Measurements from ENCODE around the gene TMEM74B. TPM values are rescaled to one million over a fixed set of nuclear protein-coding genes. Genes with fewer than 3 reads are reported as not detected.

Gene TMEM74B
- total RNA-seq, 1 donor from 2014 or later: 4.2 TPM

DNA sequence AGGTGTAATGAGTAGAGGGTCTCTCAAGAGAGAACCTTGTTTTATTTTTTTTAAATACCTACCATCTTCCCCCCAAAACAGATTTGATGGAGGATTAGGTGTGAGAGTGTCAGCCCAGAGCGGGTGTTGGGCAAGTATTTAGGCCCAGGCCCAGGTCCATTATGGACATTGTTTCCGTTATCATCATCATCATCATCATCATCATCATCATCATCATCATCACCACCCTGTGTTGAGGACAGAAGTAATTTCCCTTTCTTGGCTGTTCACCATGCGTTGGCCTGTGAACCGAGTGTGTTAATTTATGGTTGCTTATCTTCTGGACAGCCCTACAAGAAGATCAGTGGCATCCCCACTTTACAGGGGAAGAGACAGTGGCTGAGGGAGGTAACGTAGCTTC, 37.8 kb downstream of the TMEM74B start:
- intact Hi-C loops (cut with micrococcal nuclease): no loop called here
- H3K27ac ChIP-seq (replicated peaks): no peak overlapping the region
- no peak overlapping the region for H3K4me3 ChIP-seq
- H3K9me3 ChIP-seq (replicated peaks): no peaks in the 10 kb centered on the region
- no peak for DNase-seq
- H3K36me3 ChIP-seq: peaks cover 36% of the 10 kb centered on the region
- TF ChIP-seq, protein P1, sequence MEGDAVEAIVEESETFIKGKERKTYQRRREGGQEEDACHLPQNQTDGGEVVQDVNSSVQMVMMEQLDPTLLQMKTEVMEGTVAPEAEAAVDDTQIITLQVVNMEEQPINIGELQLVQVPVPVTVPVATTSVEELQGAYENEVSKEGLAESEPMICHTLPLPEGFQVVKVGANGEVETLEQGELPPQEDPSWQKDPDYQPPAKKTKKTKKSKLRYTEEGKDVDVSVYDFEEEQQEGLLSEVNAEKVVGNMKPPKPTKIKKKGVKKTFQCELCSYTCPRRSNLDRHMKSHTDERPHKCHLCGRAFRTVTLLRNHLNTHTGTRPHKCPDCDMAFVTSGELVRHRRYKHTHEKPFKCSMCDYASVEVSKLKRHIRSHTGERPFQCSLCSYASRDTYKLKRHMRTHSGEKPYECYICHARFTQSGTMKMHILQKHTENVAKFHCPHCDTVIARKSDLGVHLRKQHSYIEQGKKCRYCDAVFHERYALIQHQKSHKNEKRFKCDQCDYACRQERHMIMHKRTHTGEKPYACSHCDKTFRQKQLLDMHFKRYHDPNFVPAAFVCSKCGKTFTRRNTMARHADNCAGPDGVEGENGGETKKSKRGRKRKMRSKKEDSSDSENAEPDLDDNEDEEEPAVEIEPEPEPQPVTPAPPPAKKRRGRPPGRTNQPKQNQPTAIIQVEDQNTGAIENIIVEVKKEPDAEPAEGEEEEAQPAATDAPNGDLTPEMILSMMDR (IDR thresholded peaks at IDR 0.05; ENCODE audit: borderline replicate concordance): no peak
- H3K4me1 ChIP-seq: peaks cover 25% of the 10 kb centered on the region
- no peaks in the 10 kb centered on the region for H3K27me3 ChIP-seq (ENCODE audit: low read depth)

DNA sequence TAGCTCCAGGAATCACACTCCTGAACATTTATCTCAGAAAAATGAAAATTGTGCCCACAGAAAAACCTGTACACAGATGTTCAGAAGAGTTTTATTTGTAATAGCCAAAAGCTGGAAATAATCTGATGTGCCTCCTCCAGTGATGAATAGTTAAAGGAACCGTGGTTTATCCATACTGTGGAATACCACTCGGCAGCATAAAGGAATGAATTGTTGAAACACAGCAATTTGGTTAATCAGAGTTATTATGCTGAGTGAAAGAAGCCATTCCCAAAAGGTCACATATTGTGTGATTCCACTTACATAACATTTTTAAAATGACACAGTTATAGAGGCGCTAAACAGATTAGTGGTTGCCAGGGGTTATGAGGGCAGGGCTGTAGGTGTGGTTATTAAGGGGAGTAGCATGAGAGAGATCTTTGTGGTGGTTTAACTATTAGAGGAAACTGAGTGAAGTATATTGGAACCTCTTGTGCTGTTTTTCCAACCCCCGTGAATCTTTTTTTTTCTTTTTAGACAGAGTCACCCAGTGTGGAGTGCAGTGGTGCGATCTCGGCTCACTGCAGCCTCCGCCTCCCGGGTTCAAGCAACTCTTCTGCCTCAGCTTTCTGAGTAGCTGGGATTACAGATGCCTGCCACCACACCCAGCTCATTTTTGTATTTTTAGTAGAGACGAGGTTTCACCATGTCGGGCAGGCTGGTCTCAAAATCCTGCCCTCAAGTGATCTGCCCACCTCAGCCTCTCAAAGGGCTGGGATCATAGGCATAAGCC, 40.2 kb downstream of the TMEM74B start:
- Histone ChIP-seq H3K4me1 (peaks cover 25% of the 10 kb centered on the region), H3K9me3 (replicated peaks) (no peaks in the 10 kb centered on the region), H3K36me3 (peaks cover 55% of the 10 kb centered on the region), H3K27me3 (ENCODE audit: low read depth) (no peaks in the 10 kb centered on the region), H3K27ac (replicated peaks) (no peak overlapping the region), H3K4me3 (no peak overlapping the region)
- no peak for DNase-seq
- TF ChIP-seq, protein P1 (IDR thresholded peaks at IDR 0.05; ENCODE audit: borderline replicate concordance): no peak
- intact Hi-C loops (cut with micrococcal nuclease): no loop called here

DNA sequence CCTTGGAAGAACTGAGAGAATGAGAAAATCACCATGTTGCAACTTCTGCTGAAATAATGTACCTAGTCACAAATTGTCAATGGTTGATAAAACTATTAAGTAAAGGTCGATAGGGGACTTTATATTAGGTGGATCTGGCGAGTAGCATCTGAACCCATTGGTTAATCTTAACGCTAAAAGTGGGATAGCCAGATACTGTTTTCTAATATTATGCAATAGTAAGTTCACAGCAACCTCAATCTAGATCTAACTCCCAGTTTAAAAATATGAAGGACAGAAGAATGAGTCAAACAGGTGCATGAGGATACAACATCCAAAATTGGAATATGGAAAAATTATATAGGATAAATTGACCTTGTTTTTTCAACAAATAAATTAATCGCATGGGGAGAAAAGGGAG, 47.5 kb downstream of the TMEM74B start:
- no peaks in the 10 kb centered on the region for H3K27me3 ChIP-seq (ENCODE audit: low read depth)
- peaks cover 4% of the 10 kb centered on the region for H3K9me3 ChIP-seq (replicated peaks)
- H3K4me3 ChIP-seq: no peak overlapping the region
- TF ChIP-seq, protein P1 (IDR thresholded peaks at IDR 0.05; ENCODE audit: borderline replicate concordance): no peak
- intact Hi-C loops (cut with micrococcal nuclease): no loop called here
- no peaks in the 10 kb centered on the region for H3K4me1 ChIP-seq
- no peak overlapping the region for H3K27ac ChIP-seq (replicated peaks)
- H3K36me3 ChIP-seq: peaks cover 88% of the 10 kb centered on the region
- no peak for DNase-seq

DNA sequence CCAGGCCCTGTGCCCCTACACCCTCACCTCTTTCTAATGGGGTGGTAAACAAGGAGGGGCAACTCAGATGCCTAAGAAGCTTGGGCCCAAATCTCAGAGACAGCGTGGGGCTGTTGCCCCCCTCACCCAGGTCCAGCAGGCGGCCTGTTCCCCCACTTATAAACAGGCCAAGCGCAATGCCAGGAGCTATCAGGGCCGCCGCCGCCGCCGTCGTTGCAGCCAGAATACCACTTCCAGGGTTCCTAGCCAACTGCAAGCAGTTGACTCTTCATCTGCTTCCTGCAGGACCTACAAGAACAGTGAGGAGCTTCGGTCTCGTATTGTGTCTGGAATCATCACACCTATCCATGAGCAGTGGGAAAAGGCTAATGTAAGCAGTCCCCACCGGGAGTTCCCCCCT, 49.9 kb downstream of the TMEM74B start:
- TF ChIP-seq, protein P1 (IDR thresholded peaks at IDR 0.05; ENCODE audit: borderline replicate concordance): no peak
- no peak overlapping the region for H3K4me3 ChIP-seq
- peaks cover 4% of the 10 kb centered on the region for H3K9me3 ChIP-seq (replicated peaks)
- no peak for DNase-seq
- no peak overlapping the region for H3K27ac ChIP-seq (replicated peaks)
- H3K4me1 ChIP-seq: no peaks in the 10 kb centered on the region
- peaks cover 89% of the 10 kb centered on the region for H3K36me3 ChIP-seq
- no peaks in the 10 kb centered on the region for H3K27me3 ChIP-seq (ENCODE audit: low read depth)
- intact Hi-C loops (cut with micrococcal nuclease): no loop called here

DNA sequence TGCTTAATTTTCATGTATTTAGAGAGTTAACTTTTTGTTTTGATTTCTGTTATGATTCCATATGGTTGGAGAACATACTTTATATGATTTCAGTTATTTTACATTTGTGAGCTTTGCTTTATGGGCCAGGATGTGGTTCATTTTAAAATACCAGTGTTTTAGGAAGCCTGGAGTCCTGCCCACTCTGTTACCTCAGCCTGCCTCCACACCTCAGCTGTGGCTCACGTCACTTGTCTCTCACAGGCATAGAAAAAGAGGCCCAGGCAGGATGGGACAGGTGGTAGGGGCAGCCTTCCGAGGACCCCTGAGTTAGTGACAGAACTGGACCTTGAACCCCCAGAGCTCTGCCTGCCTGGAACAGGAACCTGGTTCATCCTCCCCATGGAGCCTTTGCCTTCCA, 50.4 kb downstream of the TMEM74B start:
- Histone ChIP-seq H3K27ac (replicated peaks) (no peak overlapping the region), H3K27me3 (ENCODE audit: low read depth) (no peaks in the 10 kb centered on the region), H3K4me3 (no peak overlapping the region), H3K36me3 (peaks cover 89% of the 10 kb centered on the region), H3K4me1 (no peaks in the 10 kb centered on the region), H3K9me3 (replicated peaks) (peaks cover 4% of the 10 kb centered on the region)
- DNase-seq: no peak
- TF ChIP-seq, protein P1 (IDR thresholded peaks at IDR 0.05; ENCODE audit: borderline replicate concordance): no peak
- intact Hi-C loops (cut with micrococcal nuclease): no loop called here
